Urinary bladder (tissue), 4 donors: ENCODE measurements around the gene C2orf42. TPM values are rescaled to one million over a fixed set of nuclear protein-coding genes. Genes with fewer than 3 reads are reported as not detected.
"Not testable (repeated sequence)": the region's sequence is repeated elsewhere in the genome, so short reads cannot be mapped to it uniquely, and the experiment has no call there.

Experiments
- DNase-seq: peaks from one replicate; pipeline ENCODE4 v3.0.0-alpha.2; 2015; ENCODE audit errors: extremely low spot score
- H3K27ac ChIP-seq: one replicate; pipeline ENCODE4 v1.5.1; 2013; ENCODE audit warnings: low read depth, mild to moderate bottlenecking, moderate library complexity
- H3K36me3 ChIP-seq: one replicate; pipeline ENCODE4 v1.6.1; 2013; ENCODE audit warnings: mild to moderate bottlenecking, moderate library complexity; ENCODE audit not compliant: insufficient read depth
- H3K4me1 ChIP-seq: one replicate; pipeline ENCODE4 v1.6.1; 2013; ENCODE audit warnings: mild to moderate bottlenecking, moderate library complexity; ENCODE audit not compliant: insufficient read depth
- H3K4me3 ChIP-seq: one replicate; pipeline ENCODE4 v1.5.1; 2013; ENCODE audit warnings: low read depth, low read length
- WGBS: extraction: QIAGEN DNeasy Blood & Tissue Kit; methylation state at CpG from one replicate; pipeline ENCODE4 v1.1.7; 2013; 5-methylcytosine and 5-hydroxymethylcytosine counted together
- polyA plus RNA-seq: library from polyadenylated mRNA; stranded (reverse); fragments of 200-250 nt; gene quantifications from one replicate; pipeline ENCODE4 v1.2.3, GENCODE V29; 2013
- total RNA-seq: library from RNA; depleted of rRNA; stranded (reverse); fragments of >200 nt; gene quantifications from one replicate; pipeline ENCODE4 v1.2.3, GENCODE V29; 2014
- donor health status: healthy with polysubstance abuse.
- donor health status: healthy.

Gene C2orf42
- total and polyA plus RNA-seq, 2 donors: 12.7 to 19.1 TPM

- WGBS: 92% methylated on average over 25 of the region's 25 CpGs
- not testable (repeated sequence) for H3K27ac ChIP-seq, DNase-seq, H3K4me3 ChIP-seq, H3K36me3 ChIP-seq, H3K4me1 ChIP-seq
These were observed 42.5 kb downstream of the C2orf42 start for GRCh38 chr2:70148211-70148760.

GRCh38 chr2:70145851-70146739, 44.7 kb downstream of the C2orf42 start:
- no peak for DNase-seq
- Histone ChIP-seq H3K36me3 (peaks cover 2% of the 10 kb centered on the region), H3K4me1 (no peaks in the 10 kb centered on the region), H3K27ac (no peak overlapping the region), H3K4me3 (no peak overlapping the region)
- WGBS: 77% methylated on average over 9 of the region's 9 CpGs

GRCh38 chr2:70145144-70145490, 45.7 kb downstream of the C2orf42 start:
- 95% methylated on average over 3 of the region's 3 CpGs for WGBS
- H3K4me1 ChIP-seq: no peaks in the 10 kb centered on the region
- no peak for DNase-seq
- no peak overlapping the region for H3K4me3 ChIP-seq
- H3K27ac ChIP-seq: no peak overlapping the region
- H3K36me3 ChIP-seq: peaks cover 2% of the 10 kb centered on the region

GRCh38 chr2:70144443-70145143, 46.2 kb downstream of the C2orf42 start:
- DNase-seq: no peak
- Histone ChIP-seq H3K4me3 (no peak overlapping the region), H3K4me1 (no peaks in the 10 kb centered on the region), H3K27ac (no peak overlapping the region), H3K36me3 (no peaks in the 10 kb centered on the region)
- 92% methylated on average over 21 of the region's 21 CpGs for WGBS

- DNase-seq: peak; percentile 51
- WGBS: 60% methylated on average over 18 of the region's 18 CpGs
- no peak overlapping the region for H3K4me3 ChIP-seq
- peak overlapping the region; percentile 82 for H3K27ac ChIP-seq
- no peaks in the 10 kb centered on the region for H3K4me1 ChIP-seq
- H3K36me3 ChIP-seq: no peaks in the 10 kb centered on the region
These were observed 47.3 kb downstream of the C2orf42 start for GRCh38 chr2:70143314-70144150.

GRCh38 chr2:70142590-70143313, 48.1 kb downstream of the C2orf42 start:
- Histone ChIP-seq H3K4me1 (no peaks in the 10 kb centered on the region), H3K36me3 (no peaks in the 10 kb centered on the region), H3K4me3 (peak overlapping the region; percentile 50), H3K27ac (peak overlapping the region; percentile 82)
- under 1% methylated on average over 50 of the region's 50 CpGs for WGBS
- DNase-seq: peak; percentile 97

- Histone ChIP-seq H3K4me1 (no peaks in the 10 kb centered on the region), H3K27ac (peak overlapping the region; percentile 99), H3K4me3 (peak overlapping the region; percentile 50), H3K36me3 (no peaks in the 10 kb centered on the region)
- DNase-seq: no peak
- under 1% methylated on average over 73 of the region's 73 CpGs for whole genome bisulfite sequencing
These were observed 48.8 kb downstream of the C2orf42 start for GRCh38 chr2:70141902-70142589.

- Histone ChIP-seq H3K4me1 (no peaks in the 10 kb centered on the region), H3K36me3 (no peaks in the 10 kb centered on the region), H3K4me3 (peak overlapping the region; percentile 50), H3K27ac (peak overlapping the region; percentile 99)
- WGBS: 54% methylated on average over 14 of the region's 14 CpGs
- DNase-seq: peak; percentile 90
These were observed 49.5 kb downstream of the C2orf42 start for GRCh38 chr2:70141212-70141901.

- H3K36me3 ChIP-seq: no peaks in the 10 kb centered on the region
- no peak overlapping the region for H3K27ac ChIP-seq
- H3K4me3 ChIP-seq: no peak overlapping the region
- DNase-seq: no peak
- 88% methylated on average over 5 of the region's 5 CpGs for WGBS
- H3K4me1 ChIP-seq: no peaks in the 10 kb centered on the region
These were observed 50.0 kb downstream of the C2orf42 start for GRCh38 chr2:70140791-70141211.

GRCh38 chr2:70134323-70134983, 56.4 kb downstream of the C2orf42 start:
- H3K36me3 ChIP-seq, H3K4me1 ChIP-seq, H3K27ac ChIP-seq, DNase-seq, H3K4me3 ChIP-seq: not testable (repeated sequence)
- 92% methylated on average over 10 of the region's 10 CpGs for whole genome bisulfite sequencing

GRCh38 chr2:70133491-70134322, 57.1 kb downstream of the C2orf42 start:
- H3K36me3 ChIP-seq: no peaks in the 10 kb centered on the region
- peak overlapping the region; percentile 84 for H3K27ac ChIP-seq
- 75% methylated on average over 10 of the region's 10 CpGs for WGBS
- DNase-seq: no peak
- no peak overlapping the region for H3K4me3 ChIP-seq
- peaks cover 2% of the 10 kb centered on the region for H3K4me1 ChIP-seq
